Mucosa of stomach (tissue), 1 donor: ENCODE measurements around the gene LAYN.

ENCODE experiments used
- H3K27me3 ChIP-seq: one replicate; pipeline ENCODE4 v1.7.0; 2013; ENCODE audit warnings: mild to moderate bottlenecking, low read length; ENCODE audit not compliant: control insufficient read depth, insufficient read depth
- H3K36me3 ChIP-seq: one replicate; pipeline ENCODE4 v1.7.0; 2013; ENCODE audit warnings: low read length; ENCODE audit not compliant: control insufficient read depth, insufficient read depth
- H3K4me1 ChIP-seq: one replicate; pipeline ENCODE4 v1.7.0; 2013; ENCODE audit warnings: mild to moderate bottlenecking, low read length; ENCODE audit not compliant: control insufficient read depth, insufficient read depth
- H3K4me3 ChIP-seq: one replicate; pipeline ENCODE4 v1.7.0; 2013; ENCODE audit warnings: low read length
- H3K9ac ChIP-seq: one replicate; pipeline ENCODE4 v1.7.0; 2013; ENCODE audit warnings: mild to moderate bottlenecking, low read length, moderate library complexity
- H3K9me3 ChIP-seq: one replicate; pipeline ENCODE4 v1.7.0; 2013; ENCODE audit warnings: mild to moderate bottlenecking, low read length, moderate library complexity; ENCODE audit not compliant: control insufficient read depth
- donor health status: Pancreatic carcinoma.

The LAYN gene

DNA sequence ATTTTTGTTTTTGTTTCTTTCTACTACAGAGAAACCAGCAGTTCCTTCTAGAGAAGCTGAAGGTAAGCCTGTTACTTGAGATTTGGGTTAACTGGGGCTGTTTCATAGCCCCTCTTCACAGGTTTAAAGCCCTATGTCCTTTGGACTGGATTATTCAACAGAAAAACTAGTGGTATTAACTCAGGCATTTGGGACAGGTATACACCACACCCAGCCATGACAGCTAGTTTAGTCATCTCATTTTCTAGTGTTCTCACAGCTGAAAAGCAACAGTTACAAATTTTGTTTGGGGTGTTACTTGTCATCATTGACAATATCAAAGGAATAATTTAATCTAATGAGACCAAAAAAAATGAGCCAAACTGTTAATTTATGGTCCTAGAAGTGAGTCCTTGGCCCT, 14.0 kb downstream of the LAYN start:
- Histone ChIP-seq H3K36me3 (no peaks in the 10 kb centered on the region), H3K4me1 (no peaks in the 10 kb centered on the region), H3K27me3 (no peaks in the 10 kb centered on the region), H3K9ac (no peak overlapping the region), H3K4me3 (no peak overlapping the region), H3K9me3 (no peaks in the 10 kb centered on the region)

- Histone ChIP-seq H3K27me3 (no peaks in the 10 kb centered on the region), H3K4me1 (no peaks in the 10 kb centered on the region), H3K9me3 (no peaks in the 10 kb centered on the region), H3K9ac (no peak overlapping the region), H3K36me3 (no peaks in the 10 kb centered on the region), H3K4me3 (no peak overlapping the region)
Measured at GRCh38 chr11:111555255-111555654, 14.7 kb downstream of the LAYN start.

DNA sequence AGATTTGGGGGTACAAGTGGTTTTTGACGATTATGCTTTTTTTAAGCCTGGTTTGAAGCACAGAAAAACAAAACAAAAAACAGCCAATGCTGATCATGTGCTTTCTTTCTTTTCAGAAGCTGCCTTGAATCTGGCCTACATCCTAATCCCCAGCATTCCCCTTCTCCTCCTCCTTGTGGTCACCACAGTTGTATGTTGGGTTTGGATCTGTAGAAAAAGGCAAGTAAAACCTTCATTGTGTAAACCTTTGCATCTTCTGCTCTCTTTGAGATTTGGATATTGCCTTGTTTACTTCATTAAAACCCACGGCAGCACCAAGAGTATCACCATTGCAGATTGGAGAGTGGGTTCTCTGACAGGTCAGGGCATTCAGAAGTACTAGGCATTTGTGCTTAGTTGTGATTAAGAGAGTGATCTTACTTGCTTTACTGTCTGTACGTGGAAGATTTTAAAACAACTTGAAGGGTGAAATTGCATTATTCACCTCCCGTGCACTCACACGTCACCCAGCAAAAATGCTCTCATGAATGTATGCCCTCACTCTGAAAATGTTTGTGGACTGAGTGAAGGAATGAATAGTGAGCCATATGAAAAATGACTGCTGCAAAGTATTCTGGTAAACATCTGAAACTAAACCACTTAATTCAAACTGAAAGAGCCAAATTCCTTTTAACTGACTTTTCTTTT, 17.0 kb downstream of the LAYN start:
- Histone ChIP-seq H3K27me3 (no peaks in the 10 kb centered on the region), H3K4me1 (no peaks in the 10 kb centered on the region), H3K9me3 (no peaks in the 10 kb centered on the region), H3K36me3 (no peaks in the 10 kb centered on the region), H3K4me3 (no peak overlapping the region), H3K9ac (no peak overlapping the region)

DNA sequence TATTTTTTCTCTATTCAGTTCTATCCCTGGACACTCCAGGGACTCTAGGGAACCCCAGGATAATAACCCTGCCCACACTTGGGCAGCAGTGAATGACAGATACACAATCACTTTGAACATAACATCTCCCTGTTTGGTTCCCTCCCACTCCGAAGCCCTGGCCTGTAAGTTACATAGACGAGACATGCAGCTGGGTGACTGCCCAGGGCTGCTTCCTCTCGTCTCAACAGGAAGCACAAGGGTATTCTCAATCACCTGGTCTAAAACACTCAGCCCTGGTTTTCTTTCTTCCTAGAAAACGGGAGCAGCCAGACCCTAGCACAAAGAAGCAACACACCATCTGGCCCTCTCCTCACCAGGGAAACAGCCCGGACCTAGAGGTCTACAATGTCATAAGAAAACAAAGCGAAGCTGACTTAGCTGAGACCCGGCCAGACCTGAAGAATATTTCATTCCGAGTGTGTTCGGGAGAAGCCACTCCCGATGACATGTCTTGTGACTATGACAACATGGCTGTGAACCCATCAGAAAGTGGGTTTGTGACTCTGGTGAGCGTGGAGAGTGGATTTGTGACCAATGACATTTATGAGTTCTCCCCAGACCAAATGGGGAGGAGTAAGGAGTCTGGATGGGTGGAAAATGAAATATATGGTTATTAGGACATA, 19.4 kb downstream of the LAYN start:
- H3K4me1 ChIP-seq: no peaks in the 10 kb centered on the region
- no peak overlapping the region for H3K9ac ChIP-seq
- no peaks in the 10 kb centered on the region for H3K36me3 ChIP-seq
- H3K27me3 ChIP-seq: no peaks in the 10 kb centered on the region
- no peaks in the 10 kb centered on the region for H3K9me3 ChIP-seq
- no peak overlapping the region for H3K4me3 ChIP-seq

DNA sequence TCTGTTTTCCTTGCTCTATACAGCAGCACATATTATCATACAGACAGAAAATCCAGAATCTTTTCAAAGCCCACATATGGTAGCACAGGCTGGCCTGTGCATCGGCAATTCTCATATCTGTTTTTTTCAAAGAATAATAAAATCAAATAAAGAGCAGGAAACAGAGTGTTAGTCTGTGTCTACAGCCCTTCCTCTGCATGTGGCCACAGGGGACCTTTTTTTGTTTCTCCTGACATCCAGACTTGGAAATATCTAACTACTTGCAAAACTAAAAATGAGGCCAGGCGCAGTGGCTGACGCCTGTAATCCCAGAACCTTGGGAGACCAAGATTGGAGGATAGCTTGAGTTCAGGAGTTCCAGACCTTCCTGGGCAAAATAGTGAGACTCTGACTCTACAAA, 20.3 kb downstream of the LAYN start:
- H3K27me3 ChIP-seq: no peaks in the 10 kb centered on the region
- no peaks in the 10 kb centered on the region for H3K4me1 ChIP-seq
- H3K36me3 ChIP-seq: no peaks in the 10 kb centered on the region
- no peak overlapping the region for H3K4me3 ChIP-seq
- no peaks in the 10 kb centered on the region for H3K9me3 ChIP-seq
- no peak overlapping the region for H3K9ac ChIP-seq

- no peaks in the 10 kb centered on the region for H3K9me3 ChIP-seq
- H3K4me1 ChIP-seq: no peaks in the 10 kb centered on the region
- H3K9ac ChIP-seq: no peak overlapping the region
- H3K27me3 ChIP-seq: no peaks in the 10 kb centered on the region
- no peak overlapping the region for H3K4me3 ChIP-seq
- no peaks in the 10 kb centered on the region for H3K36me3 ChIP-seq
Measured at GRCh38 chr11:111561306-111561705, 20.8 kb downstream of the LAYN start.

DNA sequence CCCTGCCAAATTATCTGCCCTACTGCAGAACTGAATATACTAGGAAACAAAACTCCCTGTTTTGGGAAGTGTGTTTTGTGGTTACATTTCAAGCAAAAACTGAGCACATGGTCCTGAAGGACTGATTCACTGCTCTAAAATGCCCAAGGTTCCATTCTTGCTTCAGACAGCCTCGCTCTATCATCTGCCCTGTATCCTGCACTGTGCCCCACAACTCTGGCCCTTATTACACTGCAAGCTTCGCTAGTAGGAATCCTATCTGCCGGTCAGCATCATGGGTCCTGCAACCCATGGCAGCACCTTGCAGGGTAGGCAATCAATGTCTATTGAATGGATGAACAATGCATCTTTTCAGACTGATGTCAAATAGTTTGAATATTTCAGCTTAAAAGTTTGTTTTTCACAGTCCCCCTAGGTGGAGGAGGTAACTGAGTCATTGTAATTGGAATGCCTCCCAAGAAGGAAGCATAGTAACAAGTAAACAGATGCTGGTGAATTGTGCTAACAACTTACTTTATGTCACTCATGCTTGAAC, 21.3 kb downstream of the LAYN start:
- Histone ChIP-seq H3K36me3 (no peaks in the 10 kb centered on the region), H3K9me3 (no peaks in the 10 kb centered on the region), H3K4me3 (no peak overlapping the region), H3K4me1 (no peaks in the 10 kb centered on the region), H3K27me3 (no peaks in the 10 kb centered on the region), H3K9ac (no peak overlapping the region)

DNA sequence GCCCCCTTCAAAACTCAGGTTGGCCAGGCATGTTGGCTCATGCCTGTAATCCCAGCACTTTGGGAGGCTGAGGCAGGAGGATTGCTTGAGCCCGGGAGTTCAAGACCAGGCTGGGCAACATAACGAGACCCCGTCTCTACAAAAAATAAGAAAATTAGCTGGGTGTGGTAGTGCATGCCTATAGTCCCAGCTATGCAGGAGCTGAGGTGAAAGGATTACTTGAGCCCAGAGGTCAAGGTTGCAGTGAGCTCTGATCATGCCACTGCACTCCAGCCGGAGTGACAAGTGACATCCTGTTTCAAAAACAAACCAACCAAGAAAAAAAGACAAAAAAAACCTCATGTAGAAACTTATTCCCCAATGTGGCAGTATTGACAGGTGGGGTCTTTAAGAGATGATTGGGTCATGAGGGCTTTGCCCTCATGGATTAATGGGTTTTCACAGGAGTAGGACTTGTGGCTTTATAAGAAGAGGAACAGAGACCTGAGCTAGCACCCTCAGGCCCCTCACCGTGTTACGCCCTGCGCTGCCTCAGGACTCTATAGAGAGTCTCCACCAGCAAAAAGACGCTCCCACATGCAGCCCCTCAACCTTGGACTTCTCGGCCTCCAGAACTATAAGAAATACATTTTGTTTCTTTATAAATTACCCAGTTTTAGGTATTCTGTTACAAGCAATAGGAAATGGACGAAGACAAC, 22.3 kb downstream of the LAYN start:
- Histone ChIP-seq H3K9ac (no peak overlapping the region), H3K4me3 (no peak overlapping the region), H3K9me3 (no peaks in the 10 kb centered on the region), H3K27me3 (no peaks in the 10 kb centered on the region), H3K36me3 (no peaks in the 10 kb centered on the region), H3K4me1 (no peaks in the 10 kb centered on the region)

DNA sequence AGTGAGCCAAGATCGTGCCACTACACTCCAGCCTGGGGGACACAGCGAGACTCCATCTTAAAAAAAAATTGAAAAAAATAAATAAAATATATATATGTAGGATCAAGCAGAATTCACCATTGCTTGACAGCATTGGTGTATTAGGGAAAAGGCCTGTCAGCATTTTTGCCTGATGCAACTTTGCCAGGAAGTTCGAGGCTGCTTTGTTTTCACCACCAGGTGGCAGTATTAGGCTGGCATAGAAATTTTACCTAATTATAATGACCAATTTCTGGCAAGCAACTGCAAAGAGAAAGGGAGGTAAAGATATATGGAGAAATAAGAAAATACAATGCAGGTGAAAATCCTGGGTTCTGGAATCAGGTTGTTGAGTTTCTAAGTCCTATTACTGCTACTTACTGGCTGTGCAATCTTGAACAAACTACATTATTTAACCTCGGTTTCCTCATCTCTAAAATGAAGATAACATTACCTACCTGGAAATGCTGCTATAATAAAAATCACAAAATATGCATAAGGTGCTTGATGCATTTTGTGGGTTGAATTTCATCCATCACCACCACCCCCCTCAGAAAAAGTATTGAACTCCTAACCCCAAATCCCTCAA, 24.7 kb downstream of the LAYN start:
- no peak overlapping the region for H3K9ac ChIP-seq

GRCh38 chr11:111566324-111566723, 25.8 kb downstream of the LAYN start:
- Histone ChIP-seq H3K36me3 (no peaks in the 10 kb centered on the region), H3K9me3 (no peaks in the 10 kb centered on the region), H3K4me3 (no peak overlapping the region), H3K4me1 (no peaks in the 10 kb centered on the region), H3K9ac (no peak overlapping the region), H3K27me3 (no peaks in the 10 kb centered on the region)

More for the DNA sequence above, 24.7 kb downstream of the LAYN start:
- Histone ChIP-seq H3K4me3 (no peak overlapping the region), H3K36me3 (no peaks in the 10 kb centered on the region), H3K27me3 (no peaks in the 10 kb centered on the region), H3K9me3 (no peaks in the 10 kb centered on the region), H3K4me1 (no peaks in the 10 kb centered on the region)

GRCh38 chr11:111569476-111569875, 29.0 kb downstream of the LAYN start:
- H3K36me3 ChIP-seq: no peaks in the 10 kb centered on the region
- H3K27me3 ChIP-seq: no peaks in the 10 kb centered on the region
- H3K4me1 ChIP-seq: peaks cover 22% of the 10 kb centered on the region
- H3K4me3 ChIP-seq: no peak overlapping the region
- no peak overlapping the region for H3K9ac ChIP-seq
- no peaks in the 10 kb centered on the region for H3K9me3 ChIP-seq

GRCh38 chr11:111570796-111571195, 30.3 kb downstream of the LAYN start:
- no peak overlapping the region for H3K4me3 ChIP-seq
- H3K9ac ChIP-seq: no peak overlapping the region
- H3K36me3 ChIP-seq: no peaks in the 10 kb centered on the region
- H3K4me1 ChIP-seq: peaks cover 26% of the 10 kb centered on the region
- no peaks in the 10 kb centered on the region for H3K27me3 ChIP-seq
- no peaks in the 10 kb centered on the region for H3K9me3 ChIP-seq
